ENCODE data around the gene ZSWIM7.

DNA sequence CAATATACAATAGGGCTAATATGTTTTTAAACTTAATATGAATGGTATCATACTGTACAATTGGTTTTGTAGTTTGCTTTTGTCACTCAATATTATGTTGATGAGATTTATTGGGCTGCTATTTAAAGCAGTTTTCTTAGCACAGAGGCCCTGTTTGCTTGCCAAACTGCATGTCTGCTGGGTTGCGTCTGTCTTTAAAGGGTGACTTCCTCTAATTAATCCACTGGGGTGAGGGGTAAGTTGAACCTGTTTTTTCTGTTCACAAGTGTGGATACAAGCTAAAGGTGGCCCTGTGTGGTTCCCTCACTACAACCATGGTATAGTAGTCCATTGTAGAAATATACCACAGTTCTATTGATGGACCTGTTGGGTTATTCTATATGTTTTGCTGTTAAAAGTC is 19.8 kb upstream of the ZSWIM7 start:
- TF ChIP-seq EZH2 (IDR thresholded peaks at IDR 0.05; ENCODE audit: low read depth, unreplicated experiment): no peak
- TF ChIP-seq, protein P1, sequence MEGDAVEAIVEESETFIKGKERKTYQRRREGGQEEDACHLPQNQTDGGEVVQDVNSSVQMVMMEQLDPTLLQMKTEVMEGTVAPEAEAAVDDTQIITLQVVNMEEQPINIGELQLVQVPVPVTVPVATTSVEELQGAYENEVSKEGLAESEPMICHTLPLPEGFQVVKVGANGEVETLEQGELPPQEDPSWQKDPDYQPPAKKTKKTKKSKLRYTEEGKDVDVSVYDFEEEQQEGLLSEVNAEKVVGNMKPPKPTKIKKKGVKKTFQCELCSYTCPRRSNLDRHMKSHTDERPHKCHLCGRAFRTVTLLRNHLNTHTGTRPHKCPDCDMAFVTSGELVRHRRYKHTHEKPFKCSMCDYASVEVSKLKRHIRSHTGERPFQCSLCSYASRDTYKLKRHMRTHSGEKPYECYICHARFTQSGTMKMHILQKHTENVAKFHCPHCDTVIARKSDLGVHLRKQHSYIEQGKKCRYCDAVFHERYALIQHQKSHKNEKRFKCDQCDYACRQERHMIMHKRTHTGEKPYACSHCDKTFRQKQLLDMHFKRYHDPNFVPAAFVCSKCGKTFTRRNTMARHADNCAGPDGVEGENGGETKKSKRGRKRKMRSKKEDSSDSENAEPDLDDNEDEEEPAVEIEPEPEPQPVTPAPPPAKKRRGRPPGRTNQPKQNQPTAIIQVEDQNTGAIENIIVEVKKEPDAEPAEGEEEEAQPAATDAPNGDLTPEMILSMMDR (conservative IDR thresholded peaks at IDR 0.05; ENCODE audit: low read depth in 2 of 2): no peak
